Kasumi-1 (cell line): Measurements from ENCODE around the gene FBXW4.

Experiments
- DNase-seq, 2 experiments: peaks; one replicate each; lab custom pipeline; 2025; lab: John Stamatoyannopoulos, UW

FBXW4 gene, protein sequence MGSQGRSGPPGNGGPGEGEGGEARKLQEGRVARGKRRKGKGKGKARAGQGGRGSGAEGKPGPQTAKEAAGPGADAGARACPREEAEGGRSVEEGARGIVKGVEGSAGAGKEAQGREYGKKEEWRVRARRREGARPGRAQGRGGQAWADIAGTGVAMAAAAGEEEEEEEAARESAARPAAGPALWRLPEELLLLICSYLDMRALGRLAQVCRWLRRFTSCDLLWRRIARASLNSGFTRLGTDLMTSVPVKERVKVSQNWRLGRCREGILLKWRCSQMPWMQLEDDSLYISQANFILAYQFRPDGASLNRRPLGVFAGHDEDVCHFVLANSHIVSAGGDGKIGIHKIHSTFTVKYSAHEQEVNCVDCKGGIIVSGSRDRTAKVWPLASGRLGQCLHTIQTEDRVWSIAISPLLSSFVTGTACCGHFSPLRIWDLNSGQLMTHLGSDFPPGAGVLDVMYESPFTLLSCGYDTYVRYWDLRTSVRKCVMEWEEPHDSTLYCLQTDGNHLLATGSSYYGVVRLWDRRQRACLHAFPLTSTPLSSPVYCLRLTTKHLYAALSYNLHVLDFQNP

DNA sequence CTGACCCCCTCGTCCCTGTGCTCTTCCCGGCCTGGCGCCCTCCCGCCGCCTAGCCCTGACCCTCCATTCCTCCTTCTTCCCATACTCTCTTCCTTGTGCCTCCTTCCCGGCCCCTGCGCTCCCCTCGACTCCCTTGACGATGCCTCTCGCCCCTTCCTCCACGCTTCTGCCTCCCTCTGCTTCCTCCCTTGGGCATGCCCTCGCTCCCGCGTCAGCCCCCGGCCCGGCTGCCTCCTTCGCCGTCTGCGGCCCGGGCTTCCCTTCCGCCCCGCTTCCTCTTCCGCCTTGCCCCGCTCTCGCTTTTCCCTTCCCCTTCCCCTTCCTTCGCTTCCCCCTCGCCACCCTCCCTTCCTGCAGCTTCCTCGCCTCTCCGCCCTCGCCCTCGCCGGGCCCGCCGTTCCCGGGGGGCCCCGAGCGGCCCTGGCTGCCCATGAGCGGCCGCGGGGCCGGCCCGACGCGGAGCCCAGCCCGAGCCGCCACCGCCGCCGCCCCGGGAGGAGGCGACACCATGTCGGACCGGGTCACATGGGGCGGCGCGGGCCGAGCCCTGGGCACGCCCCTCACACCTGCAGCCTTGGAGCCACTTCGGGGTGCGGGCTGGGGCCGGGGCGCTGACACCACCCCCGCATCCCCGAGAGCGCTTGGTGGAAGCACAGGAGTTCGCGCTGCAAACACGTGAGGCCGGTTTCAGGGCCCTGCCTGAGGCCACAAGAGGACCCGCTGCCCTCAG, at the start of gene FBXW4:
Gene FBXW4 (minus strand): TSS at position 497 of the 730 bp plus-strand sequence. CDS start 65 bp downstream, at position 432.
- peak; percentile 66 to 68 for DNase-seq

DNA sequence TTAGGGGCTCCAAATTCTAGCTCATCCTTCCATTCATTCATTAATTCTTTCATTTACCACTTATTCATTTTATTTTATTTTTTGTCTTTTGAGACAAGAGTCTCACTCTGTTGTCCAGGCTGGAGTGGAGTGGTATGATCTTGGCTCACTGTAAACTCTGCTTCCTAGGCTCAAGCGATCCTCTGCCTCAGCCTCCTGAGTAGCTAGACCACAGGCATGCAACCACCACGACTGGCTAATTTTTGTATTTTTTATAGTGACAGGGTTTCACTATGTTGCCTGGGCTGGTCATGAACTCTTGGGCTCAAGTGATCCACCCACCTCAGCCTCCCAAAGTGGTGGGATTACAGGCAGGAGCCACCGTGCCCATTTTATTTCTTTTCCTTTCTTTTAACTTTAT, 49.3 kb upstream of the FBXW4 start:
- no peak for DNase-seq

DNA sequence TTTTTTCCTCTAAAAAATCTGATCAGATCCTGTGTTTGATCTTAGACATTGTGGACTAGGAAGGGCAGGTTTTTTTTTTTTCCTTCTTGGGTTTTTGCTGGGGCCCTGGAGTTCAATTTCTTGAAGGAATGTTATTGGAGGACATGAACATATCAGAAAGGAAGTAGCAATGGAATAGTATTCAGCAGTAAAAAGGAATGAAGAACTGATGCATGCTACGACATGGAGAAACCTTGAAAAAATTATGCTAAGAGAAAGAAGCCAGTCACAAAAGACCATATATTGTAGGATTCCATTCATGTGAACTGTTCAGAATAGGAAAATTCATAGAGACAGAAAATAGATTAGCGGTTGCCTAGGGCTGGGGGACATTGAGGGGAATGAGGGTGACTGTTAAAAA, 47.0 kb upstream of the FBXW4 start:
- DNase-seq, result no peak

DNA sequence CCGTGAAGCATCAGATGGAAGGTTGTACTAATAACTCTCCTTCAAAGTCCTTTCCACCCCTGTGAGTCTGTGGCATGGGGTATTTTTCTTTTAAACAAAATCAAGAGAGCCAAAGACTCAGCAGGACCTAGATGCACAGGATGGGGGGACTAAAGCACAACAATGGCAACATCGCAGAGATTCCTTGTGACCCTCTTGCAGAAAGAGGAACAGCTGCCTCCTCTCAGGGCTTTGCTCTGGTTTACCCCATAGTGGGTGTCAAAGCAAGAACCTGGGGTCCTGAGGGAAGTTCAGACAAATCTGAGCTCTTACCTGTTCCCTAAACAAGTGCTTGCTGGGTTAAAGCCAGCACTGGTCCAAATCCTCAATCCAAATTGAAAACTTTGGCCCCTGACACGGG, 41.7 kb upstream of the FBXW4 start:
- peak in 1 of 2 experiments; percentile 20 for DNase-seq

DNA sequence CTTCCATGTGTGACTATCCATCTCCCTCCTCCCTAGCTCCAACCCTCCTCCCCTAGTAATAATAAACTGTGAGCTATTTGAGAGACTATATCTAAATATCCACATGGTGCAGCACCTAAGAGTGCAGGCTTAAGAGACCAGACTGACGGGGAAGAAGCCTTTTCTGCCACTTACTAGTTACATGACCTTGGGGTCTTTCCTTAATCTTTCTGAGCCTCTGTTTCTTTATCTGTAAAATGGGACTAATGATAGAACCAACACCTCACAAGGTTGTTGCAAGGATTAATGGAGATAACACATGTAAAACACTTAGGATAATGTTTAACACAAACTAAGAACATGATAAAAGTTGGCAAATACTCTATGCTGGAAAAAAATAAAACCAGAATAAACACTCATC, 37.1 kb upstream of the FBXW4 start:
- no peak for DNase-seq

DNA sequence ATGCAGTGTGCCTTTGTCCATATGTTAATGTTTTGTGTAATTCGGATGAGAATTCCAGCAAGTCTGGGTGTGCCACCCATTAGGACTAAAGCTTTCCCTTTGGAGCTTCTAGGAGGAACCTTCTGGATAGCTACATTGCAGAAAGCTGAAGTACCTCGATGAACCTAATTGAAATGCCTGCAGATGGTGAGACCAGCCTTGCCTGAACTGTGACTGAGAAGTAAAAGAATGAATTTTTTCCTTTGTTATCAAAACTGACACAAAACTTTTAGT, 31.1 kb upstream of the FBXW4 start:
- DNase-seq, result no peak

DNA sequence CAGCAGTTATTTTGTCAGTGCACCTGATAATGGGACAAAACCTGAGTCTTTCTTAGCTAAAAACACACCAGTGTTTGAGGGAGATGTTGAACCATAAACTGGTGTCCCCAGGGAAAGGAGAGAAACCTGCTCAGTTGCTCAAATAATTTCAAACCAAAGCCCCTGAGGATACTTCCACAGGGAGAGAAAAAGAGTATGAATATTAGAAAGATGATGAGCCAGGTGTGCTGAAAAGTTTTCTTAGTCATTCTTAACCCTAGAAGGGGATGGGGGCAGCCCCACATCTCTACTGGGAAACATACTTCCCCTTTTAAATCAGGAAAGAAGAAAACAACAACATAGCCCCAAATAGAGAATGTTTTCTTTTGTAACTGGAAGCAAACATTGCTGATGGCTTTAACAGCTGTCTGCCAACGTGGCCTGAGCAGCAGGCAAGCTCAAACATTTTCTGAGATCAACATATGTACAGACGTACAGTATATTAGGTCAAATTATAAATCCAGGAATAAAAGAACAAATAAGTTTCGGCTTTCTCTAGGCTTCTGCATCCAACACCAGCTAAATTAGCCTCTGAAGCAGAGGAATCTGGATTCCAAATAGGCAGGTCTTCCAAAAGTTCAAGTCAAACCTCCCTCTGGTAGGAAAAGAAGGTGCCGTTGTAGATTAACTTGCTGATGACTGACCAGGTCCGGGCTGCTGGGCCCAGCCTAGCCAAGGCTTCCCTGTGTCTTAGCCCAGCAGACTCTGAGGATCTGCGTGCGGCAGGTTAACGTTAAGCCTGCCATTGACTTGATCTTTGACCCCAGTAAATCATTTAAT, 30.5 kb upstream of the FBXW4 start:
- DNase-seq, result no peak

DNA sequence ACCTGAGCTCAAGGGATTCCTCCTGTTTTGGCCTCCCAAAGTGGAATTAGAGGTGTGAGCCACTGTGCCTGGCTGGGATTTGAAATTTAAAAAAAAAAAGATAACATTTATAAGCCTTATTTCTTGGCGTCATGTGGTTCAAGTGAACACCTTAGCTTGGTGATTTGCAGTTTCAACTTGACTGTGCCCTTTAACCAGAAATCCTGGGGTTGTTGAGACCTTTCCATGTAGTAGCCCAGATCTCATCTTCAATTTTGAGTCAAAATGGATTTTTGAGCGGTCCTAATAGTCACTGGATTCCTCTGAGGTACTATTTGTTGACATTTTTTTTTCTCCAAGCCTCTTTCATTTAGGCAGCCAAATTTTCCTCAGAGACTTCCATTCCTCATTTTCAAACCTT, 29.5 kb upstream of the FBXW4 start:
- no peak for DNase-seq

DNA sequence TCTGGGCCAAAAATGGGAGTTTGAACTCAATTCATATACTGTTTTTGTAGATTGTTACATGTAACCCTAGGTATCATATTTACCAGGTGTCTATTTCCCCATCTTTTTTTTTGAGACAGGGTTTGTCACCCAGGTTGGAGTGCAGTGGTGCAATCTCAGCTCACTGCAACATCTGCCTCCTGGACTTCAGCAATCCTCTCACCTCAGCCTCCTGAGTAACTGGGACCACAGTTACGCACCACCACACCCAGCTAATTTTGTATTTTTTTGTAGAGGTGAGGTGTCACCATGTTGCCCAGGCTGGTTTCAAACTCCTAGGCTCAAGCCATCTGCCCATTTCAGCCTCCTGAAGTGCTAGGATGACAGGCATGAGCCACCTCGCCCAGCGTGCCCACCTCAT, 28.2 kb upstream of the FBXW4 start:
- DNase-seq, result no peak

DNA sequence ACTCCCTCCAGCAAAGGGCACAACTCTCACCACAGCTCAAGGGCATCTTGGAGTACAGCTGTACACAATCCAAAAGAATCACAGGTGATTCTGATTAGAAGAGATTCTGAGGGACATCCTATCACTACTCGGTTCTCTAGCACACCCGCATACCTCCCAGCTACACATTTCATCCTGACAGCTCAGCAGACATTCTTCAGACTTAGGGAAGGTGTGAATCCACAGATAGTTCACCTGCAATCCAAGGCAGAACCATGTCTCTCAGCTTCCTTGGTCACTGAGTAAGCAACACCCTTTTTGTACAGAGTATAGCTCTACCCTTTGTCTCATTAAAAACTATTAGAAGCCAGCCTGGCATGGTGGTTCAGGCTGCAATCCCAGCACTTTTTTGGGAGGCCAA, 26.8 kb upstream of the FBXW4 start:
- DNase-seq, result no peak

DNA sequence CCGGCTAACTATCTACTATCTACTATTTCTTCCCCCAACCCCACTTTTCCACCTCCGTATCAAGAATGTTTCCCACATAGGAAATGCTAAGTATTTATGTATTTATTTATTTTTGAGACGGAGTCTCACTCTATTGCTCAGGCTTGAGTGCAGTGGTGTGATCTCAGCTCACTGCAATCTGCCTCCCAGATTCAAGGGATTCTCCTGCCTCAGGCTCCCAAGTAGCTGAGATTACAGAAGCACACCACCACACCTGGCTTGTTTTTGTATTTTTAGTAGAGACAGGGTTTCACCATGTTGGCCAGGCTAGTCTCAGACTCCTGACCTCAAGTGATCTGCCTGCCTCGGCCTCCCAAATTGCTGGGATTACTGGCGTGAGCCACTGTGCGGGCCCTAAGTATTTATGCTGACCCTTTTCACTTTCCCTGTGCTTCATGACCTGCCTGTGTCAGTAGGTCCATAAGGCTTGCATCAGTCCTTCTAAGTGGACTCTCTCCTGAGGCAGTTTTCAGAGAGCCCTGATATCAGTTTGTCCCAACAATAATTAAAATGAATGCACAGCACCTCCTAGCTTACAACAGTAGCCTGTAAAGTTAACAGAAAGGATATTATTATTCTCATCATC, 25.7 kb upstream of the FBXW4 start:
- no peak for DNase-seq

DNA sequence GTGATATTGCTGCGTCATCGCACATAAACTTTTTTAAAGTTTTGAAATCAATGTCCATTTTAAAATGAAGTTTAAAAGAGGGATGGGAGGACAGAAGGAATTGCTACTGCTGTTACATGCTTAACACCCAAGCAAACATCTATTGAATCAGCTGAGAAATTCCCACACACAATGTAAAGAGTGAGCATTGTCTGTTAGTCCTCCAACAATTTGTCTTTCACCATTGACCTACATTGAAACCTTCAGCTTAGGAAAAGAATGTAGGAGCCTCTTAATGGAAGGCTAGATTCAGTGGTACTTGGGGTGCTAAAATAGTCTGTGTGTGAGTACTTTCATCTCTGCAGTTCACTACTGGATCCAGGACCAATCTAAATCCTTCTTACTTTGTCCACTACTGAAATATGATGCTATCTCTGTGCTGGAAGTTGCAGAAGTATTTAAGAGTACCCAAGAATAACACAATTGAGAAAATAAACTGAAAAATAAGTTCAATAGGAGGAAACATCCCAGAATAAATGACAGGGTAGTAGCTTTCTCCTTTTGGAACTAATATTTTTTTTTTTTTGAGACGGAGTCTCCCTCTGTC, 23.8 kb upstream of the FBXW4 start:
- no peak for DNase-seq

DNA sequence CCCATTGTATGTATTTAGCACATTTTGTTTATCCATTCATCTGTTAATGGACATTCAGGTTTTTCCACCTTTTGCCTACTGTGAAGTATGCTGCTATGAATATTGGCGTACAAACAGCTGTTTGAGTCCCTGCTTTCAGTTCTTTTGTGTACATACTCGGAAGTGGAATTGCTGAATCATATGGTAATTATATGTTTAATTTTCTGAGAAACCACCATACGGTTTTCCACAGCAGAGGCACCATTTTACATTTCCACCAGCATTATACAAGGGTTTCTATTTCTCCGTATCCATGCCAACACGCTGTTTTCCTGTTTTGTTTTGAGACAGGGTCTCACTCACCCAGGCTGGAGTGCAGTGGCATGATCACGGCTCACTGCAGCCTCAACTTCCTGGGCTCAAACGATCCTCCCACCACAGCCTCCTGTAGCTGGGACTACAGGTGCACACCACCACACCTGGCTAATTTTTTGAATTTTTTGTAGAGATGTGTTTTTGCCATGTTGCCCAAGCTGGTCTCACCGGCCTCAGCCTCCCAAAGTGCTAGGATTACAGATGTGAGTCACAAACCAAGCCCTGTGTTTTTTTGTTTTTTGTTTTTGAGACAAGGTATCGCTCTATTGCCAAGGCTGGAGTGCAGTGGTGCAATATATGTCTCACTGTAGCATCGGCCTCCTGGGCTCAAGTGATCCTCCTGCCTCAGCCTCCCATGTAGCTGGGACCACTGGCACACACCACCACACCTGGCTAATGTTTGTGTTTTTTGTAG, 22.1 kb upstream of the FBXW4 start:
- DNase-seq, result no peak

DNA sequence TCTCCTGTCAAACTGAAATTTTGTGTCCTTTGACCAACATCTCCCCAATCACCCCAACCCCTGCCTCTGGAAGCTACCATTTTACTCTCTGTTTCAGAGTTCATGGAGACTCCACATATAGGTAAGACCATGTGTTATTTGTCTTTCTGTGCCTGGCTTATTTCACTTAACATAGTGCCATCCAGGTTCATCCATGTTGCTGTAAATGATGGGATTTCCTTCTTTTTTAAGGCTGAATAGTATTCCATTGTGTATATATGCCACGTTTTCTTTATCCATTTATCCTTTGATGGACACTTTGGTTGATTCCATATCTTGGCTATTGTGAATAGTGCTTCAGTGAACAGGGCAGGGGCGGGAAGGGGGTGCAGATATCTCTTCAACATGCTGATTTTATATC, 18.0 kb upstream of the FBXW4 start:
- no peak for DNase-seq

DNA sequence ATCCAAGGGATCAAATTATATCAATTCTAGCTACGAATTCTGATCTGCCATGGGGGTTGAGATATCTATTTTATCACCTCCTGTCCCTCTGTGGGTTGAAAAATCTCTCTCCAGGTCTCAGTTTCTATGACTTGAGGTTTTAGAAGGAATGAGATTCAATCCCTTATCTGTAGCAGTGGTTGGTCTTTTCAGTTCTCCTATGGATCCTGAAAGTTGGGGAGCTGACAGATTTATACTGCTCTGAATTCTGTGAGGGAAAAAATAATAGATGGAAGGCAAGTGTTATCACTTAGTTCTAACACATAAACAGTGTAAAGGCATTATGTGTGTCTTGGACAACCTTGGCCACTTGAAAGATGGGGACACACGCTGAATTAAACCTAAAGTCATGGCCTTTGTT, 15.8 kb upstream of the FBXW4 start:
- no peak for DNase-seq

DNA sequence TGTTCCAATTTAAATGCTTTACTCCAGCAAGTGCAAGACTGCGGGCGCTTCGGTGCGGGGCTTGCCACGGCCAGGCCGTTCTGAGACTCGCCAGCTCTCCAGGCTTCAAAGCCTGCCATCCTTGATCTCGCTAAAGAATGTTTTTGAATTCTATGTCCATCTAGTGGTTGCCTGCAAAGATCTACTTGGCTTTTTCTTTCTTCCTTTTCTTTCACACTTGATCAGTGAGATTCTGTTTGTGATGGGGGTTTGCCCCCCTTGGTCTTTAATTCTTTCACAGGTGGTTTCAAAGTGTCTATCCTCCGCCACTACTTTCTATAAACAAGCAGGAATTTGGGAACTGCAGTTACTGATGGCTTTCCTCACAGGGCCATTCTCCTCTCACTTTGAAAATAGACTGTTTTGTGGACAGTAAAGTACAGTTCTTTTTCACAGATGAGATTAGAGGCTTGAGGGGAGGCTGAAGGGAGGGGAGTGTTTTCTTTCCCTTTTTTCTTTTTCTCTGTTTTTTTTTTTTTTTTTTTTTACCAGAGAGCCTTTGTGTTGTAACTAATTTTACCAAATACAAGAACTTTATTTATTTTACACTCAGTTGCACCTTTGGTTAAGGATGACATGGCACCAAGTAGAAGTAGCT, 15.2 kb upstream of the FBXW4 start:
- DNase-seq, result peak; percentile 26 to 48

DNA sequence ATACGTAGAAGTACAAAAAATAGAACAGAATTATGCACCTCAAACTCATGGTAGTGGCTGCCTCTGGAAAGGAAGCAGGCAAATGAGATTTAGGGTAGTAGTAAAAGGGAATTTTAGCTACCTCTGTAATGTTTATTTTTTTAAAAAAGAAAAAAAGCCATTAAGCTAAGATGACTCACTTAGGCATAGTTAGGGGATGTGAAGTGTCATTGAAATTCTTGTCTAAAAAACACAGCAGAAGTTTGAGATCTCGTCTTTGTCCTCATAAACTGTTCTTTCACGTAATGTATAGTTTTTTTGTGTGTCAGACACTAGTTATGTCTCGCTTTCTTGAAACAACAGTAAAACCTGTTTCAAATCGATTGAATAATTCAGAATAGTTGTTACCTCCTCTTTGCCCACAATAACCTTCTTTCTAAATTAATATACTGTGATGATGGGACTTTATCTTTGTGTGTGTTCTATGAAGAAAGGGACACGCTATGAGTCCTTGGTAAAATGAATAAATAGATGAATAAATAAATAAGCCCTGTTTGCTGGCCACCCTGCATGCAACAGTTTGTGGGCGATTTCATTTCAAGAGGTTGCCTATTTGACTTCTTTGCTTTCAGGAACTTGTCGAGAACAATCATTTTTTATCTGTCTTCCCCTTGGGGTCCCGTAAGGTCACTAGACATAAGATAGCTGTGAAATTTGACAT, 14.5 kb upstream of the FBXW4 start:
- DNase-seq, result no peak

DNA sequence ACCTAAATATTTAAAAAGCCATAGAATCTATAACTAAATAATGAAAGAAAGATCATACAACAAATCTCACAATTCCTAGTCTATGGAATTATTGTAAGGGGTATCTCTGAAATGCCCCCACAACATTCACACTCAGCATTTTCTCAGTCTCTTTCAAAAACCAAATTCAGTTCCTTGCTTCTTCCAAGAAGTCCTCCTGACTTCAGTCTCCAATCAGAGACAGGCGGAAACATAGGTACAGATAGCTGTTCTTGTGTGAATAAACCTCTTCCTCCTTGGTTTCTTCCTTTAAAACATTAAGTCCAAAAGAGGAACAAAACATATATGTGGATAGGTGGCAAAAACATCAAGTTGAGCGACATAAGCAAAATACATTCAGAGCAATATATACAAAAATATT, 13.9 kb upstream of the FBXW4 start:
- peak in 1 of 2 experiments; percentile 37 for DNase-seq

DNA sequence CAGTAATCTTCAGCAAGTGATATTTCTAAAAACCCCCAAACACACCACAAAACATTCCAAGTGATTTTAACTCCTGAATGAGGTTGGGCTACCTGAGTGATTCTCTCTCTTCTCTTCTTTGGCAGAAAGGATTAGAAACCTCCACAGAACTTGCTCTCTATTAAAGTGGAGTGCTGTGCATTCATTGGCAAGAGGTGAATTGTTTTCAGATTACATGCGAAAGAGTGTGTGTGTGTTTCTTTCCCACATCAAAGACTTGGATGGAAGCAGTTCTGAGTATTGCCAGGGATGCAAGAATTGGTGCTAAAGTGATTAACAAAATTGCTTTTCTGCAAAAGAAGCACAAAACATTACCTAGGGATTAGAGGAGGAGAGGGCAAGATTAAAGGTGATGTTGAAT, 13.1 kb upstream of the FBXW4 start:
- no peak for DNase-seq

DNA sequence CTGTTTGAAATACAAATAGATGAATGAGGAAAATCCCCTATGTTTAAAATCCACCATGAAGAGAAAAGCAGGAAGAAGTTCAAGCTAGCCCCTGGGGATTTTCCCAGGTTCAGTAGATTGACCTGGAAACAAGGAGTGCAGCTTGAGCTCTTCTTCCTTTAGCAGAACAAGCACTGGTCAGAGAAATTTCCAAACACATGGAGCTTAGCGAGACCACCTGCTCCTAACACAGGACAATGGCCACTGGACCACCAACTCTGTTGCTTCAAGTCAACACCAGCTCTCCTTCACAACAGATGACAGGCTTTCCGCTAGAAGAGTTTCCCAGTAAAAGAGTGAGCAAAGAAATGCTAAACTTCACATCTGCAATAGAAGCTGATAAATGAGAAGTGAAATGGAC, 9.4 kb upstream of the FBXW4 start:
- no peak for DNase-seq
